Astrocyte (in vitro differentiated cells and primary cell): ENCODE measurements around the gene TFF3. TPM values are rescaled to one million over a fixed set of nuclear protein-coding genes. Genes with fewer than 3 reads are reported as not detected.

ENCODE experiments used
- DNase-seq: peaks from one replicate; pipeline ENCODE4 v3.0.0-alpha.2; 2010; ENCODE audit warnings: low read depth
- FAIRE-seq: peaks from 2 replicates; lab custom pipeline; 2011; peaks lifted over from hg19 to GRCh38; lab: Jason Lieb, UNC
- H2AFZ ChIP-seq: 2 replicates; pipeline ENCODE4 v1.6.0; 2012; ENCODE audit warnings: low read depth, low read length, inconsistent platforms
- H3K27ac ChIP-seq: 2 replicates; pipeline ENCODE4 v1.5.1; 2011; ENCODE audit warnings: low read depth, low read length, inconsistent platforms
- H3K27me3 ChIP-seq: 2 replicates; pipeline ENCODE4 v1.6.0; 2011; ENCODE audit warnings: low read length, inconsistent platforms; ENCODE audit not compliant: insufficient read depth
- H3K36me3 ChIP-seq: 2 replicates; pipeline ENCODE4 v1.5.1; 2011; ENCODE audit warnings: low read length, inconsistent platforms; ENCODE audit not compliant: insufficient read depth
- H3K4me1 ChIP-seq: 2 replicates; pipeline ENCODE4 v1.5.1; 2011; ENCODE audit warnings: low read length, inconsistent platforms; ENCODE audit not compliant: insufficient read depth
- H3K4me2 ChIP-seq: 2 replicates; pipeline ENCODE4 v1.6.0; 2012; ENCODE audit warnings: low read length, inconsistent platforms
- H3K4me3 ChIP-seq: 2 replicates; pipeline ENCODE4 v1.5.1; 2011; ENCODE audit warnings: low read depth, mild to moderate bottlenecking, low read length, inconsistent platforms; ENCODE audit not compliant: insufficient read depth
- H3K79me2 ChIP-seq: 2 replicates; pipeline ENCODE4 v1.6.0; 2012; ENCODE audit warnings: mild to moderate bottlenecking, low read length, inconsistent platforms; ENCODE audit not compliant: insufficient read depth
- H3K9ac ChIP-seq: 2 replicates; pipeline ENCODE4 v1.6.0; 2012; ENCODE audit warnings: mild to moderate bottlenecking, low read length, inconsistent platforms
- H3K9me3 ChIP-seq: 2 replicates; pipeline ENCODE4 v1.5.1; 2012; ENCODE audit warnings: low read depth, mild to moderate bottlenecking, low read length, inconsistent platforms; ENCODE audit not compliant: insufficient read depth
- H4K20me1 ChIP-seq: 2 replicates; pipeline ENCODE4 v1.6.0; 2012; ENCODE audit warnings: low read length, inconsistent platforms; ENCODE audit not compliant: insufficient read depth
- H3K27ac Mint-ChIP-seq: one replicate; pipeline ENCODE4 v1.8.0; 2021; ENCODE audit warnings: mild to moderate bottlenecking, mixed read lengths; ENCODE audit not compliant: unreplicated experiment
- H3K27me3 Mint-ChIP-seq: one replicate; pipeline ENCODE4 v1.8.0; 2021; ENCODE audit warnings: low read depth, mixed read lengths; ENCODE audit not compliant: unreplicated experiment
- H3K36me3 Mint-ChIP-seq: one replicate; pipeline ENCODE4 v1.8.0; 2021; ENCODE audit warnings: low read depth, mixed read lengths; ENCODE audit not compliant: unreplicated experiment
- H3K4me1 Mint-ChIP-seq: one replicate; pipeline ENCODE4 v1.8.0; 2021; ENCODE audit warnings: low read depth, mixed read lengths; ENCODE audit not compliant: unreplicated experiment
- H3K4me3 Mint-ChIP-seq: one replicate; pipeline ENCODE4 v1.8.0; 2021; ENCODE audit warnings: mild to moderate bottlenecking, moderate library complexity, mixed read lengths; ENCODE audit not compliant: unreplicated experiment
- H3K9me3 Mint-ChIP-seq: one replicate; pipeline ENCODE4 v1.8.0; 2021; ENCODE audit warnings: mild to moderate bottlenecking, mixed read lengths; ENCODE audit not compliant: unreplicated experiment
- EZH2 ChIP-seq: IDR thresholded peaks from 2 replicates; pipeline ENCODE4 v1.6.1; 2012; ENCODE audit warnings: mild to moderate bottlenecking, low read length, inconsistent platforms; ENCODE audit not compliant: insufficient read depth
- total RNA-seq: library from RNA; stranded (reverse); gene quantifications from 2 replicates; pipeline ENCODE4 v1.2.1, GENCODE V29; 2021
- TF ChIP-seq, protein P1 (sequence below): IDR thresholded peaks from 2 replicates; pipeline ENCODE4 v1.5.1; 2011; ENCODE audit warnings: low read depth, mild to moderate bottlenecking, inconsistent platforms, low read length, moderate library complexity; ENCODE audit not compliant: insufficient read depth

The TFF3 gene
- total RNA-seq, 1 donor from 2014 or later = not detected

DNA sequence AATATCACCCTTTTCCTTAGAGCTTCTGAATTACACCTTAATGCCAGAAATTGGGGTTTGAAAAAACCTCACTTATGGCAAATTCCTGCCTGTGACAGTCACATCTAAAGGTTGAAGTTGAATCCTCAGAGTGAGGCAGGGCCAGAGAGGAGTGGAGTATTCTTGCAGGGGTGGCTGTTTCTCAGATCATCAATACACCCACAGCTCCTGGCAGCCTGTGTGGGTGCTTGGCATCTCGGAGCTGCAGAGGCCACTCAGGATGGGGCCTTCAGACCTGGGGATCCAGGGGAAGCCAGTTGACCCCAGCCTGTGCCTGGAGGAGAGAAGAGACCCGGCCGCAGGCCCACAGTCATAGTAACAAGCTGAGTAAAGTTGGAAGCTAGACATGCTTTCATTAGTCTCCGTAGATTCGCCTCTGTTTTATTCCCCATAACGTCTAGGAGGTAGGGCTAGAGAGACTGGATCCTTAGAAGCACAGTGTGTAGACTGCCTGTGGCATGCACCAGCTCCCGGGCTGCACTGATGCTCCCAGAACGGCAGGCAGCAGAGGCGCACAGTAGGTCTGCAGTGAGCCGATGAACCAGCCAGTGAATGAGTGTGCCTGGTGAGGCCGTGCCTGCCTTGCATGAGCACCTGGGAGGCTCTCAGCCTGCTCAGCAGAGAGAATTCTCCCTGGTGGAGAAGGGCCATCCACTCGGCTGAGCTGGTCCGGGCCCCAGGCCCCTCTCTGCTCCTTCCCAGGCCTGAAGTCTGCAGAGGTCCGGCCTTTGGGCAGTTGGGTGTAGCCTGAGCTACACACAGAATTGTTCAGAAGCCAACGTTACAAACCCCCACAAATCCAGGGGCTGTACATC is 42.9 kb downstream of the TFF3 start:
- H3K27ac ChIP-seq = no peak overlapping the region
- FAIRE-seq (no peak), DNase-seq (no peak)
- Mint-ChIP-seq H3K9me3 (no peaks in the 10 kb centered on the region), H3K27me3 (peaks cover 10% of the 10 kb centered on the region), H3K4me3 (no peak overlapping the region), H3K4me1 (peaks cover 1% of the 10 kb centered on the region), H3K27ac (no peak overlapping the region), H3K36me3 (no peaks in the 10 kb centered on the region)
- no peaks in the 10 kb centered on the region for H4K20me1 ChIP-seq
- H2AFZ ChIP-seq = no peak overlapping the region
- no peaks in the 10 kb centered on the region for H3K79me2 ChIP-seq
- H3K9me3 ChIP-seq = no peaks in the 10 kb centered on the region
- no peaks in the 10 kb centered on the region for H3K27me3 ChIP-seq
- H3K4me2 ChIP-seq = no peak overlapping the region
- H3K4me3 ChIP-seq = no peak overlapping the region
- H3K36me3 ChIP-seq = no peaks in the 10 kb centered on the region
- H3K9ac ChIP-seq = no peak overlapping the region
- TF ChIP-seq, protein P1, sequence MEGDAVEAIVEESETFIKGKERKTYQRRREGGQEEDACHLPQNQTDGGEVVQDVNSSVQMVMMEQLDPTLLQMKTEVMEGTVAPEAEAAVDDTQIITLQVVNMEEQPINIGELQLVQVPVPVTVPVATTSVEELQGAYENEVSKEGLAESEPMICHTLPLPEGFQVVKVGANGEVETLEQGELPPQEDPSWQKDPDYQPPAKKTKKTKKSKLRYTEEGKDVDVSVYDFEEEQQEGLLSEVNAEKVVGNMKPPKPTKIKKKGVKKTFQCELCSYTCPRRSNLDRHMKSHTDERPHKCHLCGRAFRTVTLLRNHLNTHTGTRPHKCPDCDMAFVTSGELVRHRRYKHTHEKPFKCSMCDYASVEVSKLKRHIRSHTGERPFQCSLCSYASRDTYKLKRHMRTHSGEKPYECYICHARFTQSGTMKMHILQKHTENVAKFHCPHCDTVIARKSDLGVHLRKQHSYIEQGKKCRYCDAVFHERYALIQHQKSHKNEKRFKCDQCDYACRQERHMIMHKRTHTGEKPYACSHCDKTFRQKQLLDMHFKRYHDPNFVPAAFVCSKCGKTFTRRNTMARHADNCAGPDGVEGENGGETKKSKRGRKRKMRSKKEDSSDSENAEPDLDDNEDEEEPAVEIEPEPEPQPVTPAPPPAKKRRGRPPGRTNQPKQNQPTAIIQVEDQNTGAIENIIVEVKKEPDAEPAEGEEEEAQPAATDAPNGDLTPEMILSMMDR = no peak
- TF ChIP-seq EZH2 = no peak
- no peaks in the 10 kb centered on the region for H3K4me1 ChIP-seq

DNA sequence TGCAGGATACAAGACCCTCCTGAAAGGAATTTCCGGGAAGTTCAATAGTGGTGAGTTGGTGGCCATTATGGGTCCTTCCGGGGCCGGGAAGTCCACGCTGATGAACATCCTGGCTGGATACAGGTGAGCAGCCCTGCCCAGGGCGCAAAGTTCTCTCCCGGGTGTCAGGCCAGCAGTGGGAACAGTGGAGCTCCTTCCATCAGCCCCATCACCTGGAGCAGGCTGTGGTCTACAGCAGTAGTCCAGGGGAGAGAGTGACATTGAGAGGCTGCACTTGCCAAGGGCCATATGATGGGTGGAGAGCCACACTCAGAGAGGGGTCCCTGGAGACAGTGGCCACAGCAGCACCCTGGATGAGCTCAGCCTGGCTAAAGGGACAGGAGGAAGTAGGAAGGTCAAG is 44.1 kb downstream of the TFF3 start:
- Histone ChIP-seq H3K36me3 (no peaks in the 10 kb centered on the region), H3K4me1 (no peaks in the 10 kb centered on the region), H3K9me3 (no peaks in the 10 kb centered on the region), H3K27ac (no peak overlapping the region), H3K4me2 (no peak overlapping the region), H3K79me2 (no peaks in the 10 kb centered on the region), H4K20me1 (no peaks in the 10 kb centered on the region), H3K27me3 (no peaks in the 10 kb centered on the region), H3K9ac (no peak overlapping the region), H2AFZ (no peak overlapping the region), H3K4me3 (no peak overlapping the region)
- no peak overlapping the region for H3K4me3 Mint-ChIP-seq
- DNase-seq (no peak), FAIRE-seq (no peak)
- TF ChIP-seq, protein P1 = no peak
- no peak for TF ChIP-seq EZH2
- no peak overlapping the region for H3K27ac Mint-ChIP-seq
- peaks cover 12% of the 10 kb centered on the region for H3K27me3 Mint-ChIP-seq
- no peaks in the 10 kb centered on the region for H3K36me3 Mint-ChIP-seq
- H3K4me1 Mint-ChIP-seq = peaks cover 1% of the 10 kb centered on the region
- no peaks in the 10 kb centered on the region for H3K9me3 Mint-ChIP-seq

DNA sequence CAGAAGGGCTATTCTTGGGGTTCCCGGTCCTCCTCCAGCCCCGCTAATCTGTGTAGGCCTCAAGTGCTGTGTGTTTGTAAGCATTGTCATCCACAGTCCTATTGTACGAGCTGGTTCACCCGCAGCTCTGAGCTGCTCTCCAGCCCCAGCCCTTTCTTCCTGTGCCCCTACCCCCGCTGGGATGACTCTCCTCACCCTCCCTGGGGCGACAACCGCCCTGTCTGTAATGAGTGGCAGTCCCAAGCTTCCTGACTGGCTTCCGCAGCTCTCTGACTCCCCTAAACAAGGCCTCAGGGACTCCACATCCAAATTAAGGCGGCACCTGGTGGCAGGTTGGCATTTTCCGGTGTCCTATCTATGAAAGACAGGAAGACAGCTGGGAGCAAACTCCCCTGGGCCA is 45.8 kb downstream of the TFF3 start:
- TF ChIP-seq, protein P1 = no peak
- H3K27me3 ChIP-seq = no peaks in the 10 kb centered on the region
- H3K4me3 ChIP-seq = no peak overlapping the region
- H3K4me2 ChIP-seq = no peak overlapping the region
- H3K9ac ChIP-seq = no peak overlapping the region
- H3K36me3 ChIP-seq = no peaks in the 10 kb centered on the region
- DNase-seq = no peak
- H3K4me1 ChIP-seq = no peaks in the 10 kb centered on the region
- Mint-ChIP-seq H3K36me3 (peaks cover 2% of the 10 kb centered on the region), H3K4me3 (no peak overlapping the region), H3K4me1 (peaks cover 4% of the 10 kb centered on the region), H3K27ac (no peak overlapping the region), H3K27me3 (peaks cover 15% of the 10 kb centered on the region), H3K9me3 (peaks cover 2% of the 10 kb centered on the region)
- no peak for FAIRE-seq
- H4K20me1 ChIP-seq = no peaks in the 10 kb centered on the region
- no peak overlapping the region for H2AFZ ChIP-seq
- H3K27ac ChIP-seq = no peak overlapping the region
- no peaks in the 10 kb centered on the region for H3K79me2 ChIP-seq
- no peaks in the 10 kb centered on the region for H3K9me3 ChIP-seq
